Measurements from ENCODE around the gene ARHGEF17.

DNA sequence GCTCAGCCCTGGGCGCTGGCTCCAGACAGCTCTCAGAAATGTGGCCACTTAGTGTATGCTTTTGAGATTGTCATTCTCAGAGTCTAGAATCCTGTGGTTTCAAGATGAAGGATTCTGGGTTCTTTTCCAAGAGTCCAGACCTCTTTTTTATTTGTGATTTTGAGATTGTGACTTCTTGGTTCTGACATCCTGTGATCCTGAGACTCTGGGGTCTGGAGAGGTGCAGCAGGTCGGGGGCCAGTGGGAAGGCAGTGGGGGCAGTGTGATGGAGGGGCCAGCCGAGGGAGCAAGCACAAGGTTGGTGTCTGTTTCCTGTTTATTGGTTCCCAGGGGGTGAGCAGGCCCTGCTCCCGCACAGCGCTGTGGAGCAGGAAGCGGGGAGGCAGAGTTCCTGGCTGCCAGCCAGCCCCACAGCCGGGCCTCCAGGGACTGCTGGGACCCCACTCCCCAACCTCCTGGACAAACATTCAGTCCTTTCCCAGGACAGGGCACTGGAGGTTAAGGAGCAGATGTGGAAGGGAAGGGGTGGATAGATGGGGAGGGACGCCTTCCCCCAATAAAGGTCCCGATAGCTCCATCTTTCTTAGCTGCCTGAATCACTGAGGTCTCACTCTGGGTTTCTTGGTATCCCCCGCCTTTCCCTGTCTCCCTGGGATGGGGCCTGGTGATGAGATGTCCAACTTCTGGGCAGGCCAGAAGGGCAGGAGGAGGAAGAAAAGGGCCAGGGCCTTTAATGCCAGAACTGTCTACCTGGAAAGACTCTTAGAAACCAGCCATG, 13.7 kb downstream of the ARHGEF17 start:
- no peak for TF ChIP-seq GLIS3 (CRISPR knock-in tag; IDR thresholded peaks at IDR 0.05)
- no peak for TF ChIP-seq PPARA (CRISPR knock-in tag; IDR thresholded peaks at IDR 0.05; ENCODE audit: borderline replicate concordance)
- no peak for TF ChIP-seq ARNTL (CRISPR knock-in tag; IDR thresholded peaks at IDR 0.05; ENCODE audit: borderline replicate concordance, low read depth)
- no peak; the same call in 1 of the 2 replicates for TF ChIP-seq ISL1 (CRISPR knock-in tag; IDR thresholded peaks at IDR 0.05)
- TF ChIP-seq SNAI2 (CRISPR knock-in tag; IDR thresholded peaks at IDR 0.05), result no peak
- TF ChIP-seq CSDC2 (CRISPR knock-in tag; IDR thresholded peaks at IDR 0.05), result peak; percentile 6; the same call in 1 of the 2 replicates
- TF ChIP-seq TOX (CRISPR knock-in tag; IDR thresholded peaks at IDR 0.05; ENCODE audit: borderline replicate concordance), result no peak

Measured in SK-N-SH treated with all-trans-retinoic acid at 6 μM for 48 hours (cell line).